ENCODE measurements around the gene ADGRA1. TPM values are rescaled to one million over a fixed set of nuclear protein-coding genes. Genes with fewer than 3 reads are reported as not detected.

ADGRA1 gene
- total RNA-seq, 4 donors from 2014 or later = 0.13 TPM; not detected in 3

- Histone ChIP-seq H3K4me1 (no peaks in the 10 kb centered on the region), H3K27ac (no peak overlapping the region), H3K4me3 (no peak overlapping the region), H3K9me3 (peaks cover 0 to 6% (median 0%) of the 10 kb centered on the region in 3 donors), H3K36me3 (no peaks in the 10 kb centered on the region), H3K27me3 (peaks cover 62% of the 10 kb centered on the region)
- 97% methylated on average over 7 of the region's 37 CpGs; no CpG with 5 or more reads in 1 of the 2 donors for WGBS, 2 donors (ENCODE audit: low coverage in 1 of 2)
- ATAC-seq = no peak
- no peak for TF ChIP-seq POLR2AphosphoS5 (IDR thresholded peaks at IDR 0.05)
- no peak for TF ChIP-seq CTCF (IDR thresholded peaks at IDR 0.05)
- TF ChIP-seq POLR2A (IDR thresholded peaks at IDR 0.05) = no peak
- no peak for TF ChIP-seq EP300 (IDR thresholded peaks at IDR 0.05)
These were observed 80.2 kb downstream of the ADGRA1 start for GRCh38 chr10:133167693-133168616.

- Histone ChIP-seq H3K27ac (no peak overlapping the region), H3K4me1 (no peaks in the 10 kb centered on the region), H3K36me3 (no peaks in the 10 kb centered on the region), H3K4me3 (no peak overlapping the region), H3K9me3 (peaks cover 0 to 6% (median 0%) of the 10 kb centered on the region in 3 donors), H3K27me3 (peaks cover 62% of the 10 kb centered on the region)
- no CpG with 5 or more reads among the region's 14 CpGs for WGBS, 2 donors (ENCODE audit: low coverage in 1 of 2)
- TF ChIP-seq POLR2AphosphoS5 (IDR thresholded peaks at IDR 0.05) = no peak
- no peak for TF ChIP-seq EP300 (IDR thresholded peaks at IDR 0.05)
- no peak for TF ChIP-seq CTCF (IDR thresholded peaks at IDR 0.05)
- TF ChIP-seq POLR2A (IDR thresholded peaks at IDR 0.05) = no peak
- ATAC-seq = no peak
These were observed 80.9 kb downstream of the ADGRA1 start for GRCh38 chr10:133168617-133169031.

- no peak overlapping the region for H3K4me3 ChIP-seq
- TF ChIP-seq POLR2A (IDR thresholded peaks at IDR 0.05) = no peak
- TF ChIP-seq EP300 (IDR thresholded peaks at IDR 0.05) = no peak
- TF ChIP-seq POLR2AphosphoS5 (IDR thresholded peaks at IDR 0.05) = no peak
- no peak for TF ChIP-seq CTCF (IDR thresholded peaks at IDR 0.05)
- H3K9me3 ChIP-seq = peaks cover 0 to 6% (median 0%) of the 10 kb centered on the region in 3 donors
- no peaks in the 10 kb centered on the region for H3K4me1 ChIP-seq
- 90 to 95% methylated on average over 4 to 17 of the region's 30 CpGs for WGBS, 2 donors (ENCODE audit: low coverage in 1 of 2)
- H3K27me3 ChIP-seq = peaks cover 62% of the 10 kb centered on the region
- no peaks in the 10 kb centered on the region for H3K36me3 ChIP-seq
- no peak for ATAC-seq
- no peak overlapping the region for H3K27ac ChIP-seq
These were observed 81.6 kb downstream of the ADGRA1 start for GRCh38 chr10:133169173-133169947.

GRCh38 chr10:133170092-133170491 is 82.4 kb downstream of the ADGRA1 start:
- no peak for ATAC-seq

More at GRCh38 chr10:133170092-133170491, 82.4 kb downstream of the ADGRA1 start:
- WGBS, 2 donors (ENCODE audit: low coverage in 1 of 2) = 93% methylated on average over 5 to 9 of the region's 17 CpGs
- H3K4me1 ChIP-seq = no peaks in the 10 kb centered on the region
- H3K27ac ChIP-seq = no peak overlapping the region
- H3K9me3 ChIP-seq = peaks cover 0 to 6% (median 0%) of the 10 kb centered on the region in 3 donors
- no peak overlapping the region for H3K4me3 ChIP-seq
- H3K36me3 ChIP-seq = no peaks in the 10 kb centered on the region
- no peak for TF ChIP-seq EP300 (IDR thresholded peaks at IDR 0.05)
- TF ChIP-seq POLR2AphosphoS5 (IDR thresholded peaks at IDR 0.05) = no peak
- TF ChIP-seq POLR2A (IDR thresholded peaks at IDR 0.05) = no peak
- no peak for TF ChIP-seq CTCF (IDR thresholded peaks at IDR 0.05)
- H3K27me3 ChIP-seq = peaks cover 54% of the 10 kb centered on the region
